ENCODE measurements around the gene EEF1AKMT1.
A peak's percentile ranks its signal among the peaks of the same experiment; 100 is the strongest.

The EEF1AKMT1 gene, protein sequence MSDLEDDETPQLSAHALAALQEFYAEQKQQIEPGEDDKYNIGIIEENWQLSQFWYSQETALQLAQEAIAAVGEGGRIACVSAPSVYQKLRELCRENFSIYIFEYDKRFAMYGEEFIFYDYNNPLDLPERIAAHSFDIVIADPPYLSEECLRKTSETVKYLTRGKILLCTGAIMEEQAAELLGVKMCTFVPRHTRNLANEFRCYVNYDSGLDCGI

GRCh38 chr13:20773194-20774080 is at the start of gene EEF1AKMT1:
EEF1AKMT1 (minus strand) TSS chr13:20773961; CDS start chr13:20757598, 16,363 bp downstream.
- in situ Hi-C loops (cut with HindIII; ENCODE audit: low pct_unique_long_range_greater_than_20kb, low sequenced_read_pairs), result no loop called here
- TF ChIP-seq JUND (IDR thresholded peaks at IDR 0.05; ENCODE audit: low read depth), result no peak
- DNase-seq (ENCODE audit: low read depth in 1 of 2, low spot score in 1 of 2), result peak; percentile 26 to 92

- in situ Hi-C loops (cut with HindIII; ENCODE audit: low pct_unique_long_range_greater_than_20kb, low sequenced_read_pairs), result no loop called here
- no peak for DNase-seq (ENCODE audit: low read depth in 1 of 2, low spot score in 1 of 2)
- no peak for TF ChIP-seq JUND (IDR thresholded peaks at IDR 0.05; ENCODE audit: low read depth)
These were observed 49.3 kb upstream of the EEF1AKMT1 start for GRCh38 chr13:20823071-20823470.

GRCh38 chr13:20822406-20822805 is 48.6 kb upstream of the EEF1AKMT1 start:
- DNase-seq (ENCODE audit: low read depth in 1 of 2, low spot score in 1 of 2), result no peak
- no peak for TF ChIP-seq JUND (IDR thresholded peaks at IDR 0.05; ENCODE audit: low read depth)
- in situ Hi-C loops (cut with HindIII; ENCODE audit: low pct_unique_long_range_greater_than_20kb, low sequenced_read_pairs), result no loop called here

DNA sequence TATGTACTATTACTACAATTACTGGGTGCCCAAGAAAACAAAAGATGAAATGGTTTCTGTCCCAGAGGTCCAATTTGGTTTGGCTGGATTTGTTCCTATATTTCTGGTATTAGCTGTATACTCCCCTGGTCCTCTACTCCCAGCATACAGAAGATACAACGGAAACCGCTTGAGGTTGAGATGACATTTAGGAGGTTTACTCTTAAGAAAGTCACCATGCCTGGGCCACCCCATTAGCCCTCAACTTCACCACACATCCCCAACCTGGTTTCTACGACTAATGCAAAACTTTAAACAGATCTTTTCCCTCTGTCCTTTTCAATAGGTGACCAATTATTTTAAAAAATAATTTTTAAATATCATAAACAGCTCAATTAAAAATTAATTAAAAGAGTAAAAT is 46.0 kb upstream of the EEF1AKMT1 start:
- TF ChIP-seq JUND (IDR thresholded peaks at IDR 0.05; ENCODE audit: low read depth), result no peak

DNA sequence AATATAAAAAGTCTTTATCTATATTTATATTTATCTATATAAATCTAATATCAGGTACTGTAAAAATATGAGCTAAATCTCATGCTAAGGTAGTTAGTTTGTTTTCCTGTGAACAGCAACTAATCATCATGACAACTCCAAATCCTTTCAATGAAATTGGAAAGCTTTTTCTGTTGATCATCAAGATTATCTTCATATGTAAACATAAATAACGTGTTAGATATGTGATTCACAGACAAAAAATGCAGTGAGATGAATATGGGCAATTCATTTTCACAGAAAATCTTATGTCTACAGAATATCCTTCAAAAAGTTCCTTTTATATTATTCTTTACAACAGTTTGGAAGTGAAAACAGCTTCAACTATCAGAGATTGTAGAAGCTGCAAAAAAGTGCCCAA is 41.7 kb upstream of the EEF1AKMT1 start:
- no peak for DNase-seq (ENCODE audit: low read depth in 1 of 2, low spot score in 1 of 2)
- TF ChIP-seq JUND (IDR thresholded peaks at IDR 0.05; ENCODE audit: low read depth), result no peak
- in situ Hi-C loops (cut with HindIII; ENCODE audit: low pct_unique_long_range_greater_than_20kb, low sequenced_read_pairs), result no loop called here

More for the DNA sequence above, 46.0 kb upstream of the EEF1AKMT1 start:
- in situ Hi-C loops (cut with HindIII; ENCODE audit: low pct_unique_long_range_greater_than_20kb, low sequenced_read_pairs), result no loop called here
- DNase-seq (ENCODE audit: low read depth in 1 of 2, low spot score in 1 of 2), result no peak

DNA sequence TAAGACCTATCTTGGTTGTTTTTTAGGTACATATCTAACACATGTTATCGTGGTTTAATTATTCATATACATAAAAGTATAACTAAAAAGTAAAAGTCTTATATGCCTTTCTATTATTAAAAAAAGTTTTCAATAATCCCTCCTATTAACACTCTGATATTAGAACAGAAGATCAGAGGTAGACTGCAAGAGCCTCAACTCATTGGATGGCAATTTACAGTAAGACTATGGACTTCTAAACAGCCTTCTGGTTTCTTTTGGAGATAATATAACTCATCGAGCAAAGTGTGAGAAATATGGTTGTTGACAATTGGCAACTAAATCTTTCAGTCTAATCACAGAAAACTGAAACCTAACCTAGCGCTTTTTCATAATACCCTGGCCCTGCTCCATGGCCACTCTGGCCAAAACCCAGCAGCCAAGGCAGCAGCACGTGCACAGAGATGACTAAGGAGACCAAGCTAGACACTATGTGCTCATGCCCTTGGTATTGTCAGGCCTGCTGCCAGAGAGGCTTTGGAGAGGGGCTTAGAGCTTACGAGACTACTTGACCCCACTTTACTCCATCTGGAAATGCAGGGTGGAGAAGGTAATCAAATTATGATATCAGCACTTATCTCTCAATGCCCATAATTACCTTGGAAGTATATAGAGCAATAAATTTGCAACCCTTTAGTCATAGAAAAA is 40.6 kb upstream of the EEF1AKMT1 start:
- in situ Hi-C loops (cut with HindIII; ENCODE audit: low pct_unique_long_range_greater_than_20kb, low sequenced_read_pairs), result no loop called here
- TF ChIP-seq JUND (IDR thresholded peaks at IDR 0.05; ENCODE audit: low read depth), result no peak
- no peak for DNase-seq (ENCODE audit: low read depth in 1 of 2, low spot score in 1 of 2)

- TF ChIP-seq JUND (IDR thresholded peaks at IDR 0.05; ENCODE audit: low read depth), result no peak
- in situ Hi-C loops (cut with HindIII; ENCODE audit: low pct_unique_long_range_greater_than_20kb, low sequenced_read_pairs), result no loop called here
- DNase-seq (ENCODE audit: low read depth in 1 of 2, low spot score in 1 of 2), result no peak
These were observed 39.1 kb upstream of the EEF1AKMT1 start for GRCh38 chr13:20812890-20813289.

DNA sequence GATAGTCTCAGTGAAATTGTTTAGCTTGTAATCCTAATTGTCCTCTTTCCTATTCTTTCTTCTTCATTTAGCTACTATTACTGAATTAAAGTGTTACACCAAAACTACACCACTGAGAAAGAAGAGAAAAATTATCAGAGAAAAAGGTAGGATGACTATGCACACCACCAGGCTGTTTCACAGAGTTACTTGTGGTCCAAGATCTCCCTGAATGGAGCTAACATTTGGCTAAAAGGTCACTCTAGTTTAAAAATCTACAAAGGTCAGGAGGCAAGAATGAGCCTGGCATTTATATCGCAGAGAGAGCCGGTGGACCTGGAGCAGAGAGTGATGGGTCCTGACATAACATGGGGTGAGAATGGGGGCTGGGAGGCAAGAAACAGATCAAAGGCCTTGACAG is 37.0 kb upstream of the EEF1AKMT1 start:
- in situ Hi-C loops (cut with HindIII; ENCODE audit: low pct_unique_long_range_greater_than_20kb, low sequenced_read_pairs), result no loop called here
- DNase-seq (ENCODE audit: low read depth in 1 of 2, low spot score in 1 of 2), result no peak
- TF ChIP-seq JUND (IDR thresholded peaks at IDR 0.05; ENCODE audit: low read depth), result no peak

- in situ Hi-C loops (cut with HindIII; ENCODE audit: low pct_unique_long_range_greater_than_20kb, low sequenced_read_pairs), result no loop called here
- no peak for TF ChIP-seq JUND (IDR thresholded peaks at IDR 0.05; ENCODE audit: low read depth)
- no peak for DNase-seq (ENCODE audit: low read depth in 1 of 2, low spot score in 1 of 2)
These were observed 35.1 kb upstream of the EEF1AKMT1 start for GRCh38 chr13:20808874-20809273.

GRCh38 chr13:20803180-20803965 is 29.6 kb upstream of the EEF1AKMT1 start:
- no peak for DNase-seq (ENCODE audit: low read depth in 1 of 2, low spot score in 1 of 2)
- in situ Hi-C loops (cut with HindIII; ENCODE audit: low pct_unique_long_range_greater_than_20kb, low sequenced_read_pairs), result no loop called here
- TF ChIP-seq JUND (IDR thresholded peaks at IDR 0.05; ENCODE audit: low read depth), result no peak

GRCh38 chr13:20801707-20802106 is 27.9 kb upstream of the EEF1AKMT1 start:
- no peak for TF ChIP-seq JUND (IDR thresholded peaks at IDR 0.05; ENCODE audit: low read depth)
- in situ Hi-C loops (cut with HindIII; ENCODE audit: low pct_unique_long_range_greater_than_20kb, low sequenced_read_pairs), result no loop called here
- DNase-seq (ENCODE audit: low read depth in 1 of 2, low spot score in 1 of 2), result no peak

DNA sequence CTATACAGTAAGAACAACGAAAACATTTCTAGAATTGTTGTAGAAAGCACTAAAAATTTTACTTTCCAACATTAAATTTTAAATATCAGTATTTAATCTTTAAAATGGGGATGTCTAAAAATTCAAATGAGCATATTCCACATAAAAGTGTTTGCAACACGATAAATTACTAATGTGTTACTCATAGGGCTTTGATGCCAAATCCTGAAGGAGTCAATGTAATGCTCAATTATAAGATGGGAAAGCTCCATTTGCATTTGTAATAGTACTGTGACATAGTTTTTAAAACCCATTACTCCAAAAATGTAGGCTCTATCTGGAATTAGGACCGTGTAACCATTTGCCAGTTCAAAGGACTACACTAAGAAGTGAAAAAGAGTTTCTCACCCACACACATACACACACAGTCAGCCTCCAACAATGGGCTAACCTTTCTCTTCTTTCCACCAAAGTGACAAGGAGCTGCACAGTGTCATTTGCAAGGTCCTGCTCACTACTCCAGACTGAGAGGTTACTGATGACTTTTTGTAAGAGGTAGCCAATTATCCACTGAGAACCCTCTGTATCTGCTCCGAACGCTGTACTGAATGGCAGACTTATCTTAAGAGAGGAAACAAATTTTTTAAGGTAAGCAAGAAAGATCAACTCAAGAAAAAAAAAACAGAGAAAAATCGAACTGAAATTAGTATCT is 26.1 kb upstream of the EEF1AKMT1 start:
- DNase-seq (ENCODE audit: low read depth in 1 of 2, low spot score in 1 of 2), result no peak
- in situ Hi-C loops (cut with HindIII; ENCODE audit: low pct_unique_long_range_greater_than_20kb, low sequenced_read_pairs), result no loop called here
- no peak for TF ChIP-seq JUND (IDR thresholded peaks at IDR 0.05; ENCODE audit: low read depth)

All from T47D (cell line).